Measurements from ENCODE around the gene EPS8L1.

Gene EPS8L1

DNA sequence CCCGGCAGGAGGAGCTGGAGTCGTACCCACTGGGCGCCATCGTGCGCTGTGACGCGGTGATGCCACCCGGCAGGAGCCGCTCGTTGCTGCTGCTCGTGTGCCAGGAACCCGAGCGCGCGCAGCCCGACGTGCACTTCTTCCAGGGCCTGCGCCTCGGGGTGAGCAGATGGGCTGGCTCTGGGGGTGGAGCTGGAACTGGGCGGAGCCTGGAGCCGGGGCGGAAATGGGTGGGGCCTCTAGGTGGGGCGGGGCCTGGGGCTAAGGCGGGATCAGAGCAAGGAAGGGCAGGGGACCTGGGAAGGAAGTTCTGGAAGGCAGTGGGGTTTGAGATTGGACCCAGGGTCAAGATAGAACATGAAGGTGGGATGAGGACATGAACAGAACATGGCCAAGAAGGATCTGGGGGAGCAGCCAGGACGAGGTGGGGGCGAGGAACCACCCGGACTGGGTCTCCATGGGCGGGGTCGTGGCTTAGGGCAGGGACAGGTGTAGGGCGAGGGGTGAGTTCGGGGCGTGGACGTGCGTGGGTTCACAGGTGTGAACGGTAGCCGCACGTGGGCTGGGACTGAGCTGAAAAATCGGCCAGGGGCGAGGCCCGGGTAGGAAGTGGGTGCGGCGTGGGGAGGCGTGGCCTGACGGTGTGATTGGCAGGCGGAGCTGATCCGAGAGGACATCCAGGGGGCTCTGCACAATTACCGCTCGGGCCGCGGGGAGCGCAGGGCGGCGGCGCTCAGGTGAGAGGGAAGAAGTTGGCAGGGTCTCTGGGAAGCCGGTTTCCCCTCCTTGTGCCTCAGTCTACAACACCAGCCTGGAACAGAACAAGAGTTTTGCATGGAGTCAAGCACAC is 4.7 kb downstream of the EPS8L1 start:
- DNase-seq (ENCODE audit: low read depth in 1 of 2, low spot score in 1 of 2), result peak in 1 of 2 donors; percentile 40

DNA sequence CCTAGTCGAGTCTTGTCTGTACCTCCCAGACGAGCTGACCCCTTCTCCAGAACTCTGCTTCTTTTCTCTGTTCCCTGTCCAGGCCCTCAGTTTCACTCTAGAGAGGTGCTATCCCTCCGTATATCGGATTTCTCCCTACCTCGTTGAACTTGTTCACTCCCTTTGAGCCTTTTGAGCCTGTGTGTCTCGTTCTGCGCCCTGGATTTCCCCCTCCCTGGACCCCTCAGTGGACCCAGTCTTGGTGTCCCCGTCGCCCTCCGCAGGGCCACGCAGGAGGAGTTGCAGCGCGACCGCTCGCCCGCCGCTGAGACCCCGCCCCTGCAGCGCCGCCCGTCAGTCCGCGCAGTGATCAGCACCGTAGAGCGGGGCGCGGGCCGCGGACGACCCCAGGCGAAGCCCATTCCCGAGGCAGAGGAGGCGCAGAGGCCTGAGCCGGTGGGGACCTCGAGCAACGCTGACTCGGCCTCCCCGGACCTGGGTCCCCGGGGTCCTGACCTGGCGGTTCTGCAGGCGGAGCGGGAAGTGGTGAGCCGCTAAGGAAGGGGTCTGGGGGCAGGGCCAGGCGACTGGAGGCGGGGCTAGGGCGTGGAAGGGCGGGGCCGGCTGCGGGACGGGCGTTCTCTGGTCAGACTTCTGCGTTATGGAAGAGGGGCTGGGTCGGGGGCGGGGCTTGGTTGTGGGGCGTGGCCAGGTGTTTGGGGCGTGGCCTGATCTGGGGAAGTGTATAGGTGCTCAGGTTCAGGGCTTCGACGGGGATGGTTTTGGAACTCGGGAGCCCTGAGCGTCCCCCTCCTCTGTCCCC is 5.5 kb downstream of the EPS8L1 start:
- DNase-seq (ENCODE audit: low read depth in 1 of 2, low spot score in 1 of 2), result peak; percentile 76 to 78

DNA sequence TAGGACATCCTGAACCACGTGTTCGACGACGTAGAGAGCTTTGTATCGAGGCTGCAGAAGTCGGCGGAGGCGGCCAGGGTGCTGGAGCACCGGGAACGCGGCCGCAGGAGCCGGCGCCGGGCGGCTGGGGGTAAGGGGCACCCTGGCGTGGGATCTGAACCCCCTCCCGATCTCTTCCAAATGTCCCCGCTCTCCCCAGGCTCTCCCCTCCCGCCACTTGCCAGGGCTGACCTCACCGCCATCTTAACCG is 6.0 kb downstream of the EPS8L1 start:
- DNase-seq (ENCODE audit: low read depth in 1 of 2, low spot score in 1 of 2), result no peak

DNA sequence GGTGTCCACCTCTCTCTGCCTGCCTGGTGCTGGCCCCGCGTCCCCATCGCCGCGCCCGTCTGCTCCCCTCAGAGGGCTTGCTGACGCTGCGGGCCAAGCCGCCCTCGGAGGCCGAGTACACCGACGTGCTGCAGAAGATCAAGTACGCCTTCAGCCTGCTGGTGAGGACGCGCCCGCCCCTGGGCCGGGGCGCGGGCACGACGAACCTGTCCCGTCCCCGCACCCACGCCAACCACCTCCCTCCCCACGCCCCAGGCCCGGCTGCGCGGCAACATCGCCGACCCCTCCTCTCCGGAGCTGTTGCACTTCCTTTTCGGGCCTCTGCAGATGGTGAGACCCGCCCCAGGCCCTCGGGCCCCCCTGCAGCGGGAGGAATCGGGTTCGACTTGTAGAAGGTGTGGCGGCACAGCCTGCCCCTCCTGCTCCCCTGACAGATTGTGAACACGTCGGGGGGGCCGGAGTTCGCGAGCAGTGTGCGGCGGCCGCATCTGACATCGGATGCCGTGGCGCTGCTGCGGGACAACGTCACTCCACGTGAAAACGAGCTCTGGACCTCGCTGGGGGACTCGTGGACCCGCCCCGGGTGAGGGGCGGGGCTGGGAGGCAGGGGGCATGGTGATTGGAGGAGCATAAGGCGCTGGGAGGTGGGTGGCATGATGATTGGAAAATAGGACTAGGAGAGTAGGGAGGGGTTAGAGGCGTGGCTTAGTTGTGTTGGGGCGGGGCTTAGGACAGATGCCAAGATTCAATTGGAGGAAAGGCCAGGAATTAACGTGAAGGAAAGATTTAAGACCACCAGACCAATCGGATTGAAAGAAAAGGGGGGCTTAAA is 6.6 kb downstream of the EPS8L1 start:
- peak in 1 of 2 donors; percentile 23 for DNase-seq (ENCODE audit: low read depth in 1 of 2, low spot score in 1 of 2)

DNA sequence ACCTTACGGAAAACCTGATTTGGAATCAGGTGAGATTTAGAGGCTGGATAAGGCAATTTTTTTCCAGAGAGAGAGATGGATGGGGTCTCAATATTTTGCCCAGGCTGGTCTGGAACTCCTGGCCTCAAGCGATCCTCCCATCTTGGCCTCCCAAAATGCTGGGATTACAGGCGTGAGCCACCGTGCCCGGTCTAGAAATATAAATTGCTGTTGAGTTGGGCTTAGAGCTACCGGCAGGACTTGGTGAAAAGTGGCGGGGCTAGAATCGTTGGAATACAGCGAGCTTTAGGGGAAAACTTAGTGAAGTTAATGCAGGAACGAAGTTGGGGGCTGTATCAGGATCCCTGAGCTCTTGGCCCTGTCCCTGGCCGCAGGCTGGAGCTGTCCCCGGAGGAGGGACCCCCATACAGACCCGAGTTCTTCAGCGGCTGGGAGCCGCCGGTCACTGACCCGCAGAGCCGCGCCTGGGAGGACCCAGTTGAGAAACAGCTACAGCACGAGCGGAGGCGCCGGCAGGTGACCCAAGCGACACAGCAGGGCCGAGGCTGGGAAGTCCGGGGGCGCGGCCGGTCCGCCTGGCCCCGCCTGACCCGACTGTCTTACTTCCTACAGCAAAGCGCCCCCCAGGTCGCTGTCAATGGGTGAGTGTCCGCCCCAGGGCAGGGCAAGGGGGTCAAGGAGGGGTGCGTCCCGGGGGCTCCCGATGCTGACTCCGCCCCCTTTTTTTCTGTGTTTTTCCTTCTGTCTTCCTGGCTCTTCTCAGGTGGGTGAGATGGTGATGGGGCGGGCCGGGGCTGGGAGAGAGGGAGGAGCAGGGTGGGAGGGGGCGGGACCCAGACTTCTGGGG is 7.6 kb downstream of the EPS8L1 start:
- no peak for DNase-seq (ENCODE audit: low read depth in 1 of 2, low spot score in 1 of 2)

DNA sequence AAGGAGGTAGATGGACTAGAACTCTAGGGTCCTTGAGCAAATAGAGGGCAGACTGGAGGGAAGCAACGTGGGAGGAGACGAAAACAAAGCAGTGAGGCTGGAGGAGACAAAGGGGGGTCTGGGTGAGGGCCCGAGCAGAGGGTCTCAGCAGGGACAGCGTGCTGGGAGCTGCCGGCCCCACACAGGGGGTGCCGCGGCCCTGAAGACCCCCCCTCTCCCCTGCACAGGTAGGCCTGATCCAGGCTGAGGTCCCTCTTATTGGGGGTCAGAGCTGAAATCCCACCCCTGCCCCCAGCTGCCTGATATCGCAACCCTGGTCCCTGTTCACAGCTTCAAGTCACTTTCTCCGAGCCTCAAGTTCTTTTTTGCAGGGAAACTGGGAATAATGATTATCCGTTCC is 8.7 kb downstream of the EPS8L1 start:
- DNase-seq (ENCODE audit: low read depth in 1 of 2, low spot score in 1 of 2), result no peak

DNA sequence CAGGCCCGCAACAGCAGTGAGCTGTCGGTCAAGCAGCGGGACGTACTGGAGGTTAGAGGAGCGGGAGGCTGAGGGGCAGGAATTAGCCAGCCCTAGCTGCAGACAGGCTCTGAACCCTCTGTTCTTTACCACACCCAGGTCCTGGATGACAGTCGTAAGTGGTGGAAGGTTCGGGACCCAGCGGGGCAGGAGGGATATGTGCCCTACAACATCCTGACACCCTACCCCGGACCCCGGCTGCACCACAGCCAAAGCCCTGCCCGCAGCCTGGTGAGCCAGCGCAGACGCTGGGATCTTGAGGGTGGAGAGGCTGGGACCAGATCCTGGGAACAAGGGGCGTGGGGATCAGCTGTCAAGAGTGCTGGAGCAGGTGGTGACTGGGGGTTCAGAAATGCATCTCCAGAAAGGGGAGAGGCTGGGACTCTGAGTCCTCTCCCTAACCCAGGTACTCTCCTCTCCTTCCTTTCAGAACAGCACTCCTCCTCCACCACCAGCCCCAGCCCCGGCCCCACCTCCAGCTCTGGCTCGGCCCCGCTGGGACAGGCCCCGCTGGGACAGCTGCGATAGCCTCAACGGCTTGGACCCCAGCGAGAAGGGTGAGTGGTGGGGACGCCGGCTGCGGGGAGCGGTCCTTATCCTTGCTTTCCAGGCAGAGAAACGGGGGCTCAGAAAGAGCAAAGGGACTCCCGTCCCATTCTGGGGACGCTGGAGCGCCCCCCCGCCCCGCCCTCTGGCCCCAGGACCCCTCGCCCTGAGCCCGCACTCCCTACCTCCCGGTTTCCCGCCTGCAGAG is 10.4 kb downstream of the EPS8L1 start:
- DNase-seq (ENCODE audit: low read depth in 1 of 2, low spot score in 1 of 2), result no peak

DNA sequence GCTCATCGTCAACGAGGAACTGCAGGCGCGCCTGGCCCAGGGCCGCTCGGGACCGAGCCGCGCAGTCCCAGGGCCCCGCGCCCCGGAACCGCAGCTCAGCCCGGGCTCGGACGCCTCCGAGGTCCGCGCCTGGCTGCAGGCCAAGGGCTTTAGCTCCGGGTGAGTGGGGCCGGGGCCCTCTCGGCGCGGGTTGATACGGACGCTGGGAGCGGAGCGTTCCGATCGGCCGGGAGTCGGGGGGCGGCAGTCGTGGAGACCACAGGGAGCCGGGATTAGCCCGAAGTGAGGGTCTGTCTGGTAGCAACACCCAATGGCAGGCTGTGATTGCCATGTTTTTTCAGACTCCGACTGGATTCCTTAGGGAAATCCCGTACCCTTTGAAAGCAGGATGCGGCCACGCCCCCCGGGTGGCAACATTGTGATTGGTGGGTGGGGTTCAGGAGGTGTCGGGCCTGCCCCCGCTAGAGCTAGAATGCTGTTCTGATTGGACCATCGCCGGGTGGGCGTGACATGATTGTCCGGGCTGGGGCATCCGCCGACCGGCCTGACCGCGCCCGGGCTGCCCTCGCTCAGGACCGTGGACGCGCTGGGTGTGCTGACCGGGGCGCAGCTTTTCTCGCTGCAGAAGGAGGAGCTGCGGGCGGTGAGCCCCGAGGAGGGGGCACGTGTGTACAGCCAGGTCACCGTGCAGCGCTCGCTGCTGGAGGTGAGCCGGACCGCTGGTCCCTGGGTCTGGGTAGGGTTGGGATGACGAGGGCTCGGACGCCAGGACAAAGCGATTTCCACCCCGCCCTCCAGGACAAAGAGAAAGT is 11.3 kb downstream of the EPS8L1 start:
- peak in 1 of 2 donors; percentile 34 for DNase-seq (ENCODE audit: low read depth in 1 of 2, low spot score in 1 of 2)

DNA sequence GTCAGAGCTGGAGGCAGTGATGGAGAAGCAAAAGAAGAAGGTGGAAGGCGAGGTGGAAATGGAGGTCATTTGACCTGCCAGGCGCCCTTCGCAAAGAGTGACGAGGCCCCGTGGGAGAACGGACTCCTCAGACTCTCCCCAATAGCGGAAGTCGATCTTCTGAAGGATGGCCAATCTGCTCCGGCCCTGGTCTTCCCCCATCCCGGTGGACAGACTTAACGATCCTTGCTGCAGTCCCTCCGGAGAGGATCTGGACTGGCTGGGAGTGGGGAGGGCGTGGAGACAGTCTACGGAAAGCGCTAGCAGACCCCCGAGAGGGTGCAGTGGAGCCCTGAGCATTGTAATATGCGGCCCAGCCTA is 11.9 kb downstream of the EPS8L1 start:
- no peak for DNase-seq (ENCODE audit: low read depth in 1 of 2, low spot score in 1 of 2)

DNA sequence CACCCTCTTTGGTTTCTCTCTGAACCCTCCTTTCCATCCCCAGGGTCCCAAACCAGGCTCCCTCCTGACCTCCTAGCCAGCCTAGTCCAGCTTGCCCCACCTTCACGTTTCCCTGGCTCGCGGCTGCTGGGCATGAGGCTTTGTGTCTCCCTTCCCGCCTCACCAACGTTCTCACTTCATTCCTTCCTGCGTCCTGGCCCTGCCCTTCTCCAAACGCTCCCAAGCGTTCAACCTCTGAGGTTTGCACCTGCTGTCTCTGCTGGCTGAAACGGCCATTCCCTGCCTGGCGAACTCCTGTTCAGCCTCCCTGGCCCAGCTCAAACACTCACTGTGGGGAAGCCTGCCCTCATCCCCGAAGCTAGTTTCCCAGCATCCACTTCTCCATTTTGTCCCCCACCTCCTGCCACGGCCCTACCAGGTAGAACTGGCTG is 12.4 kb downstream of the EPS8L1 start:
- DNase-seq (ENCODE audit: low read depth in 1 of 2, low spot score in 1 of 2), result no peak

DNA sequence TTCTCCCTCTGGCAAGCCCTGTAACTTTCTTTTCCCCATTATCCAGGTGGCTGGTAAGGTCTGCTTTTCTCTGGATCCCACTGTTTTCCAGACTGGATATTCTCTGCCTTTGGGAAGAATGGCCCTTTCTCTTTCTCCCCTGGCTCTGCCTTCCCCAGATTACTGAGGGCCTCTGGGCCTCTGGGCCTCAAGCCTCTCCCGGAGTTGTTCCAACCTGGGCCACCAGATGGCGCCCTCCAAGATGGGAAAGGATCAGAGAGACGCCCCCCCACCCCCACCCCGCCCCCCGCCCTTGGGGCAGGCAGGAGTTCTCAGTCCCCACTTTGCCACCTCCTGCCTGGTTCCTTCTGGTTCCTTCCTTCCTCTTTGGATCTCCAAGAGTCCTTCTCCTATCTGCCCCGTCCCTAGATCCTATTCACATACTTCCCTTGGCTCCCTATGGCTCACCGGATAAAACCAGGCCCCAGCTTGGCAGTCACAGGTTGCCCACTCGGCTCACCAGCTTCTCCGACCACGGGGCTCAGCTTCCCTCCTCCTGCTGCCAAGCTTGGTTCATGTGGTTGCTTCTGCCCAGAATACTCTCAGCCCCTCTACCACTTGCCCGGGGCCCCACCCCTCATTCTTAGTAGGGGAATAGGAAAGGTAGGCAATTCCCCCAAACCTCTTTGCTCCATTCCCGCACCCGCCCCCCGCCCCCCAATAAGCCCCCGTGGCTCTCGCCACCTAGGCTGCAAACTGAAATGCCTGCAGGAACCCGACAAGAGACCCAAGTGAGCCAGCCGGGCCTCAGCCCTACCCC is 13.1 kb downstream of the EPS8L1 start:
- peak; percentile 64 to 76 for DNase-seq (ENCODE audit: low read depth in 1 of 2, low spot score in 1 of 2)

DNA sequence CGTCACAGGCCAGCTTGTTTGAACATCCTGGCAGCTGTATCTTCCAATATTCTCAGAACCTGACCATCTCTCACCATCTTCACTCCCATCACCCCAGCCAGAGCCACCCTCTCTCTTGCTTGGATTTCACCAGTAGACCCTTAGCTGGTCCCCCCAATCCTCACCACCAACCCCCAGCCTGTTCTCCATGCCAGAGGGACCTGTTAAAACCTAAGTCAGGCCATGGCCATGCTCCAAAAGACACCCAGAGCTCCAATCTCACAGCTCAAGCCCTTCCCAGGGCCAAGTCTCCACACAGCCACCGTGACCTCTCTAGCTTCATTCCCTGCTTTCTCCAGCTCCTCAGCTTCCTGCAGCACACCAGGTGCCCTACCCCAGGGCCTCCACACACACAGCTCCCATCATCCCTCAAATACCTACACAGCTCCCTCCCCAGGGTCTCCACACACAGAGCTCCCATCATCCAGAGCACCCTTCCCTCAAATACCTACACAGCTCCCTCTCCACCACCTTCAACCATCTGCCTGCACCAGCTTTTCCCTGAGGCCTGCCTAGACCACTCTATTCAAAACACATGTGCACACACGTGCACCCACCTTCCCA is 13.8 kb downstream of the EPS8L1 start:
- no peak for DNase-seq (ENCODE audit: low read depth in 1 of 2, low spot score in 1 of 2)

DNA sequence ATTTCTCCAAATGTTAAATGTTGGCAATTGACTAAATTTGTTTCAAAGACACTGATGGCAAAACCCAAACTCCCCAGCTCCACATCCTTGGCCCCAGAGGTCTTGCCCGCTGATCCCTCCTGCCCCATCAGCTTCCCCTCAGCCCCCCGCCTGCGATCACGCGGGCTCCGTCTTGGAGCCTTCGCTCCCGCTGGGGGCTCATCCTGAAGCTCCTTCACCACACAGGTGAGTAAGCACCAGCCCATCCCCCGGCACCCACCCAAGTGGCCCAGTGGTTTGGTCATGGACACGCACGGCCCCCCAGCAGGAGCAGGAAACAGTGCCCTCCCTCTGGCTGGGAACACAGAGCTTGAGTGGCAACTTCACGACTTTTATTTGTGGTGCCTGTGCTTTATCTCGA is 14.9 kb downstream of the EPS8L1 start:
- DNase-seq (ENCODE audit: low read depth in 1 of 2, low spot score in 1 of 2), result no peak

DNA sequence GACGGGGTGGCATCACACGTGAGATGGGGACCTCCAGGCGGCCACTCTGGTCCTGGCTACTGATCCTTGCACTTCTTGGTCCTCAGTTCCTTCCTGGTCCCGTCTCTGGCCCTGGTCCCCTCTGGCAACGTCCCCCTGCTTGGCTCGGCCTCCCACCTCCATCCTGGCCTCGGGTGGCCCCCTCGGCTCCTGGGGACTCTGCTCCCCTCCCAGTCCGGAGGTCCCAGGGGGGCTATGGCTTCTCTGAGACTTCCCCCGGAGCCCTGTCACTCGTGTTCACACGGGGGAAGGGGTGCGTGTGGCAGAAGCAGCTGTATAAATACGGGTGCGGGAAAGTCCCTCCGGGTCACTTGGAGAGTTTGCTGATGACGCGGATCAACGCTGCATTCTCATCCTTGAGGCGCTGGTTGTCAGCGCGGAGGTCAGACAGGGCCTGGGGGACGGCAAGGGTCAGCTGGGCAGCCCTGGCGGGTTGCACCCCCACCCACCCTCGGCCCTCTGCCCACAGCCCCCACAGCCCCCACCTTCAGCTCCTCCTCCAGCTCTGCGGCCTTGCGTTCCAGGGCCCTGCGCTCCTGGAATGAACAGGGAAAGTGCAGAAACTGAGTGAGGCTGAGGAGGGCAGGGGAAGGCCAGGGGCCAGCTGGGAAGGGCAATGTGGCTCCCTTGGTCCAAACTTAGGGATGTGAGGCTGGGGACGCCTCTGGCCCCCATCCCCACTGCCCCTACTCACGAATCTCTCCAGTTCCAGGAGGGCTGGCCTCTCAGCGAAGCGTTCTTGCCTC is 15.6 kb downstream of the EPS8L1 start:
- no peak for DNase-seq (ENCODE audit: low read depth in 1 of 2, low spot score in 1 of 2)

DNA sequence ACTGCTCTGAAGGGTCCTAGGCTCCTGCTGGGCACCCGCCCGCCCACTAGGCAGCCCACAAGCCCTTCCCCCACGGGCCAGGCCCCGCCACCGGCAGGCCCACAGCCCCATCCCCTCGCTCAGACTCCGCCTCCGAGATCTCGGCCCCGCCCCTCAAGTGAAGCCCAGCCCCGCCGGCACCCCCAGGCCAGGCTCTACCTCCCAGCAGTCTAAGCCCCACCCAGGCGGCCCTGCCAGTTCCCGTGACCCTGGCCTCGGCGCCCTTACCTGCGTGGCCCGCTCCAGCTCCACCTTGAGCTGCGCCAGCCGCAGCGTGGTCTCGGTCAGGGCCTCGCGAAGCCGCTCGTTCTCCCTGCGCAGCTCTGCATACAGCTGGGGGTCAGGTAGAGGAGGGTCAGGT is 16.3 kb downstream of the EPS8L1 start:
- DNase-seq (ENCODE audit: low read depth in 1 of 2, low spot score in 1 of 2), result no peak

DNA sequence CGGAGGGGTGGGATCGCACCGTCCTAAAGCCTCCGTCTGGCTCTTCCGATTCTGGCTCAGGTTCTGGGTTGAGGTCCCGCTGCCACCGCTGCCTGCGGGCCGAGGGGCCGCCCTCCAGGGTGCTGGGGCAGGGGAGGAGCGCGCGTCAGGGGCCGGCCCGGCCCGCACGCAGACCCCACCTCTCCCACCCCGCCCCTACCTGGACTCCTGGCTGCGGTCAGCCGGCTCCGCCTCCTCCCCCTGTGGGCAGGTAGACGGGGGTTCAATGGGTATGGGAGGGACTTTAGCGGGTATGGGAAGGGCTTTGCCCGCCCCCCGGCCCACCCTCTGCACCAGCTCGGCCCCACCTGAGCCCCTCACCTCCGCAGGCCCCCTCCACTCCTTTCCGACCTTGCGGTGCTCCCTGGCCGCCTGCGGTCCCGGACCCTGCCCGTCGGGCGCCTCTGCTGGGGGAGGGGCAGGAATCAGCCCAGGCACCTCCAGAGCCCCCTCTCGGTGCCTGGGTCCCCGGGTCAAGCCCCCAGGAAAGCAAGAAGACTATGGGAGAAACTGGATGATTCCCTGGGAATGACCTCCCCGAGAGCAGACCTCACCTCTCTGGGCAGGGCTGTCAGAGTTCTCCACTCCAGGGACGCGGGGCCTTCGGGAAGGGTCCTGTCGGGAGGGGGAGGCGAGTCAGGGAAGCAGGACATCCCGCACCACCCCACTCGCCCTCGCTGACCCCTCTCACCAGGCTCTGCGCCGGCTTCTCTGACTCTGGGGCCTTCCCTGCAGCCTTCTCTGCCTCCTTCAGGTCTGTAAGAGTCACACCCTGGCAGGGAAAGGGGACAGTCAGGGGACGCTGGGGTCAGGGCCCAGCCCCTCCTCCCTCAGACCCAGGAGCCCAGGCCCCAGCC is 17.0 kb downstream of the EPS8L1 start:
- no peak for DNase-seq (ENCODE audit: low read depth in 1 of 2, low spot score in 1 of 2)
